ENCODE data around the gene PTPRM. TPM values are rescaled to one million over a fixed set of nuclear protein-coding genes. Genes with fewer than 3 reads are reported as not detected.
A peak's percentile ranks its signal among the peaks of the same experiment; 100 is the strongest.

Gene PTPRM
- polyA plus RNA-seq, 1 of the 3 experiments (the other 2 are of a cell fraction): 16.0 TPM

DNA sequence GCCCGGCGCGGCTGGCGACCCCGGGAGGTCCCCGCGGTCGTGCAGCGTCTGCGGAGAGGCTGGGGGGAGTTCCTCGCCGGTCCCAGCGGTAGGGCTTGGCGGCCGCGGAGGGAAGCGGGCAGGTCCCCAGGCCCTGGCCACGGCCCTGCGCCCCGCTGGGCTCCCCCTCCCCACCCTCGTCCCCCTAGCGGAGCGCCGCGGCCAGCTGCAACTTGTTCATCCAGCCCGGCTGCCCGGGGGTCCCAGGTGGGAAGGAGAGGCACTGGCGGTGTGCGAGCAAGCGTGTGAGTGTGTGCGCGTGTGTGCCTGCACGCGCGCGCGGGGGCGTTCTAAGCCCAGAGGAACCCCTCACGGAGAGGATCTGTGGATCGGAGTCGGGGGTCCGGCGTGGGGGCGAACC is 1.3 kb downstream of the PTPRM start:
- H3F3A ChIP-seq (replicated peaks; ENCODE audit: insufficient read depth): no peaks in the 10 kb centered on the region
- no peaks in the 10 kb centered on the region for H3K79me2 ChIP-seq (ENCODE audit: insufficient read depth)
- peak overlapping the region; percentile 63; the same call in 1 of the 2 replicates for H3K4me2 ChIP-seq
- no peaks in the 10 kb centered on the region for H3K36me3 ChIP-seq (replicated peaks in 1 of 2; ENCODE audit: control insufficient read depth in 1 of 2, insufficient read depth in 2 of 2, low read length in 1 of 2)
- H3K9me2 ChIP-seq: no peaks in the 10 kb centered on the region
- peaks cover 0 to 9% of the 10 kb centered on the region in 2 experiments; a peak in 2 of 4 replicates for H3K4me1 ChIP-seq (ENCODE audit: control insufficient read depth in 1 of 2, insufficient read depth in 2 of 2, low read depth in 1 of 2, low read length in 1 of 2)
- DNase-seq: peak; percentile 87
- CTCF ChIA-PET: interaction anchor here (0.8 to 5.6 kb wide), 26 partner anchors 9 to 1072 kb away, joined by 3 to 133 read pairs (median 6); no protein-coding TSS in a partner anchor
- WGBS (ENCODE audit: low lambda C conversion rate): 5% methylated on average over 7 of the region's 44 CpGs
- POLR2A ChIA-PET: interaction anchor here (0.8 kb wide), 1 partner anchor 296 kb away, joined by 3 read pairs; no protein-coding TSS in a partner anchor
- H3K27ac ChIP-seq (ENCODE audit: low read depth in 2 of 2, low read length in 1 of 2): peak overlapping the region in 1 of 2 experiments; percentile 62; a peak in 1 of 4 replicates
- no peak overlapping the region for H2AFZ ChIP-seq (ENCODE audit: low read depth)
- H3K27me3 ChIP-seq (ENCODE audit: insufficient read depth): peaks cover 17% of the 10 kb centered on the region; the same call in 1 of the 2 replicates
- no peak for TF ChIP-seq JUND (IDR thresholded peaks at IDR 0.05)
- TF ChIP-seq RAD21 (IDR thresholded peaks at IDR 0.05; ENCODE audit: low read length): peak; percentile 44; the same call in 1 of the 2 replicates
- peak overlapping the region; percentile 50 to 59; a peak in 3 of 4 replicates for H3K4me3 ChIP-seq (ENCODE audit: low read depth in 2 of 2, low read length in 1 of 2)
- H4K20me1 ChIP-seq (ENCODE audit: insufficient read depth): no peaks in the 10 kb centered on the region
- H3K9me3 ChIP-seq: no peaks in the 10 kb centered on the region
- no peak overlapping the region for H3K9ac ChIP-seq

DNA sequence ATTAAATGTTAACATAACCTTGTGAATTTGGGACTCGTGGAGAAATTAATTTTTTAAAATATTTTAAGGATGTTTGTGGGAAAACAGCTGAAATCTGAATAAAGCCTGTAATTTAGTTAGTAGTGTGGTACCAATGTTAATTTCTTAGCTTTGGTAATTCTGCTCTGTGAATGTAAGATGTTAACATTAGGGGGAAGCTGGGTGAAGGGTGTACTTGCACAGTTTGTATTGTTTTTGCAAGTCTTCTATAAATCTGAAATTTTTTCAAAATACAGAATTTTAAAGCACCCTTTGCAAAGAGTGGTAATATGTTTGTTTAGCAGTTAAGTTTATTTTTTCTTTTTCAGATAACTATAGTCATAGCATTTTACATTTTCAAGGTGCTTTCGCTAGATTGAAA is 4.5 kb downstream of the PTPRM start:
- no peak for DNase-seq
- no peak overlapping the region for H3K27ac ChIP-seq (ENCODE audit: low read depth in 2 of 2, low read length in 1 of 2)
- POLR2A ChIA-PET: no interaction called here
- CTCF ChIA-PET: interaction anchor here (1.2 kb wide), 2 partner anchors 20 to 299 kb away, joined by 3 to 4 read pairs; no protein-coding TSS in a partner anchor
- 37% methylated on average over 2 of the region's 2 CpGs for WGBS (ENCODE audit: low lambda C conversion rate)
- peaks cover 0 to 3% of the 10 kb centered on the region in 2 experiments; a peak in 2 of 4 replicates for H3K4me1 ChIP-seq (ENCODE audit: control insufficient read depth in 1 of 2, insufficient read depth in 2 of 2, low read depth in 1 of 2, low read length in 1 of 2)
- H3K79me2 ChIP-seq (ENCODE audit: insufficient read depth): no peaks in the 10 kb centered on the region
- no peak overlapping the region for H3K9ac ChIP-seq
- no peak overlapping the region for H3K4me2 ChIP-seq
- H2AFZ ChIP-seq (ENCODE audit: low read depth): no peak overlapping the region
- no peaks in the 10 kb centered on the region for H3K36me3 ChIP-seq (replicated peaks in 1 of 2; ENCODE audit: control insufficient read depth in 1 of 2, insufficient read depth in 2 of 2, low read length in 1 of 2)
- H4K20me1 ChIP-seq (ENCODE audit: insufficient read depth): no peaks in the 10 kb centered on the region
- H3K27me3 ChIP-seq (ENCODE audit: insufficient read depth): peaks cover 10% of the 10 kb centered on the region; the same call in 1 of the 2 replicates
- no peaks in the 10 kb centered on the region for H3K9me2 ChIP-seq
- H3K9me3 ChIP-seq: no peaks in the 10 kb centered on the region
- H3K4me3 ChIP-seq (ENCODE audit: low read depth in 2 of 2, low read length in 1 of 2): no peak overlapping the region
- TF ChIP-seq GABPA (IDR thresholded peaks at IDR 0.05; ENCODE audit: low read depth) (no peak), RFX5 (IDR thresholded peaks at IDR 0.05; ENCODE audit: low read length) (no peak), TEAD4 (IDR thresholded peaks at IDR 0.05; ENCODE audit: borderline replicate concordance, insufficient read depth) (no peak), TAF1 (IDR thresholded peaks at IDR 0.05; ENCODE audit: borderline replicate concordance, low read depth, low read length) (no peak), JUND (IDR thresholded peaks at IDR 0.05) (no peak), CHD2 (IDR thresholded peaks at IDR 0.05; ENCODE audit: low read length, partially characterized antibody) (no peak), GATA2 (CRISPR knock-in tag; IDR thresholded peaks at IDR 0.05) (no peak), MEF2A (IDR thresholded peaks at IDR 0.05; ENCODE audit: borderline replicate concordance, low read depth) (no peak), POLR2AphosphoS5 (IDR thresholded peaks at IDR 0.05; ENCODE audit: low read depth, low read length) (no peak)
- TF ChIP-seq, protein P1, sequence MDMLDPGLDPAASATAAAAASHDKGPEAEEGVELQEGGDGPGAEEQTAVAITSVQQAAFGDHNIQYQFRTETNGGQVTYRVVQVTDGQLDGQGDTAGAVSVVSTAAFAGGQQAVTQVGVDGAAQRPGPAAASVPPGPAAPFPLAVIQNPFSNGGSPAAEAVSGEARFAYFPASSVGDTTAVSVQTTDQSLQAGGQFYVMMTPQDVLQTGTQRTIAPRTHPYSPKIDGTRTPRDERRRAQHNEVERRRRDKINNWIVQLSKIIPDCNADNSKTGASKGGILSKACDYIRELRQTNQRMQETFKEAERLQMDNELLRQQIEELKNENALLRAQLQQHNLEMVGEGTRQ (IDR thresholded peaks at IDR 0.05; ENCODE audit: borderline replicate concordance, low read depth, low read length): no peak
- TF ChIP-seq, protein P2, sequence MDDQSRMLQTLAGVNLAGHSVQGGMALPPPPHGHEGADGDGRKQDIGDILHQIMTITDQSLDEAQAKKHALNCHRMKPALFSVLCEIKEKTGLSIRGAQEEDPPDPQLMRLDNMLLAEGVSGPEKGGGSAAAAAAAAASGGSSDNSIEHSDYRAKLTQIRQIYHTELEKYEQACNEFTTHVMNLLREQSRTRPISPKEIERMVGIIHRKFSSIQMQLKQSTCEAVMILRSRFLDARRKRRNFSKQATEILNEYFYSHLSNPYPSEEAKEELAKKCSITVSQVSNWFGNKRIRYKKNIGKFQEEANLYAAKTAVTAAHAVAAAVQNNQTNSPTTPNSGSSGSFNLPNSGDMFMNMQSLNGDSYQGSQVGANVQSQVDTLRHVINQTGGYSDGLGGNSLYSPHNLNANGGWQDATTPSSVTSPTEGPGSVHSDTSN (IDR thresholded peaks at IDR 0.05): no peak
- TF ChIP-seq, protein P3, sequence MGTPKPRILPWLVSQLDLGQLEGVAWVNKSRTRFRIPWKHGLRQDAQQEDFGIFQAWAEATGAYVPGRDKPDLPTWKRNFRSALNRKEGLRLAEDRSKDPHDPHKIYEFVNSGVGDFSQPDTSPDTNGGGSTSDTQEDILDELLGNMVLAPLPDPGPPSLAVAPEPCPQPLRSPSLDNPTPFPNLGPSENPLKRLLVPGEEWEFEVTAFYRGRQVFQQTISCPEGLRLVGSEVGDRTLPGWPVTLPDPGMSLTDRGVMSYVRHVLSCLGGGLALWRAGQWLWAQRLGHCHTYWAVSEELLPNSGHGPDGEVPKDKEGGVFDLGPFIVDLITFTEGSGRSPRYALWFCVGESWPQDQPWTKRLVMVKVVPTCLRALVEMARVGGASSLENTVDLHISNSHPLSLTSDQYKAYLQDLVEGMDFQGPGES (IDR thresholded peaks at IDR 0.05; ENCODE audit: low read depth, low read length): no peak
- TF ChIP-seq, protein P4, sequence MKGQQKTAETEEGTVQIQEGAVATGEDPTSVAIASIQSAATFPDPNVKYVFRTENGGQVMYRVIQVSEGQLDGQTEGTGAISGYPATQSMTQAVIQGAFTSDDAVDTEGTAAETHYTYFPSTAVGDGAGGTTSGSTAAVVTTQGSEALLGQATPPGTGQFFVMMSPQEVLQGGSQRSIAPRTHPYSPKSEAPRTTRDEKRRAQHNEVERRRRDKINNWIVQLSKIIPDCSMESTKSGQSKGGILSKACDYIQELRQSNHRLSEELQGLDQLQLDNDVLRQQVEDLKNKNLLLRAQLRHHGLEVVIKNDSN (IDR thresholded peaks at IDR 0.05; ENCODE audit: borderline replicate concordance, low read depth): no peak
- TF ChIP-seq, protein P5, sequence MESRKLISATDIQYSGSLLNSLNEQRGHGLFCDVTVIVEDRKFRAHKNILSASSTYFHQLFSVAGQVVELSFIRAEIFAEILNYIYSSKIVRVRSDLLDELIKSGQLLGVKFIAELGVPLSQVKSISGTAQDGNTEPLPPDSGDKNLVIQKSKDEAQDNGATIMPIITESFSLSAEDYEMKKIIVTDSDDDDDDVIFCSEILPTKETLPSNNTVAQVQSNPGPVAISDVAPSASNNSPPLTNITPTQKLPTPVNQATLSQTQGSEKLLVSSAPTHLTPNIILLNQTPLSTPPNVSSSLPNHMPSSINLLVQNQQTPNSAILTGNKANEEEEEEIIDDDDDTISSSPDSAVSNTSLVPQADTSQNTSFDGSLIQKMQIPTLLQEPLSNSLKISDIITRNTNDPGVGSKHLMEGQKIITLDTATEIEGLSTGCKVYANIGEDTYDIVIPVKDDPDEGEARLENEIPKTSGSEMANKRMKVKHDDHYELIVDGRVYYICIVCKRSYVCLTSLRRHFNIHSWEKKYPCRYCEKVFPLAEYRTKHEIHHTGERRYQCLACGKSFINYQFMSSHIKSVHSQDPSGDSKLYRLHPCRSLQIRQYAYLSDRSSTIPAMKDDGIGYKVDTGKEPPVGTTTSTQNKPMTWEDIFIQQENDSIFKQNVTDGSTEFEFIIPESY (IDR thresholded peaks at IDR 0.05; ENCODE audit: borderline replicate concordance, low read depth): no peak
- H3F3A ChIP-seq (replicated peaks; ENCODE audit: insufficient read depth): no peaks in the 10 kb centered on the region
